NCI-H146 treated with DMSO at 0.1 percent for 48 hours (cell line): Measurements from ENCODE around the gene LRRTM4.
A peak's percentile ranks its signal among the peaks of the same experiment; 100 is the strongest.

Experiments
- DNase-seq: peaks from one replicate; lab custom pipeline; 2025; ENCODE audit not compliant: unreplicated experiment; lab: John Stamatoyannopoulos, UW

Gene LRRTM4

DNA sequence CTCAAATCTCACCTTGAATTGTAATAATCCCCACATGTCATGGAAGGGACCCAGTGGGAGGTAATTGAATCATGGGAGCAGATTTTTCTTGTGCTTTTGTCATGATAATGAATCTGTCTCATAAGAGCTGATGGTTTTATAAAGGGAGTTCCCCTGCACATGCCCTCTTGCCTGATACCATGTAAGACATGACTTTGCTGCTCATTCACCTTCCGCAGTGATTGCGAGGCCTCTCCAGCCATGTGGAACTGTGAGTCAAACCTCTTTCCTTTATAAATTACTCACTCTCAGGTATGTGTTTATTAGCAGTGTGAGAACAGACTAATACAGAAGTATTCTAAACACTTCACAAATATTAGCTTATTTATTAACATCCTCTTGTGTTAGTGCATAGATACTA lies 516.7 kb downstream of the LRRTM4 start:
- DNase-seq: no peak

DNA sequence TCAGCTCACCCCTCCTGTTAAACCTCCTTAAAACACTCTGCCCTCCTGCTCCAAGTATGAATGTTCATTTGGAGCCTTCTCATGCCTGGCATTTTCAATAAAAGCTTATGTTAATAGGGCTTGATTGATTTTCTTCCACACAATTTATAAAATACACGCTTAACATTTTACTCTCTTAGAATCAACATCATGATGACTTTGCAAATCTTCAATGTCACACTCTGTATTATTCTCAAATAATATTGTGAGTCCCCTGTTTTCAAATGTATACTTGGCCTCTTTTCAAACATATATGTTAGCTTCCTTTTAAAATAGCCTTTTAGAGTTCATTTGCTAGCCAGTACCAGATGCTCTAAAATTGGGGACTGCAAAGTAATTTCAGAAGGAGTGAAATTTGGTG lies 520.3 kb downstream of the LRRTM4 start:
- no peak for DNase-seq

DNA sequence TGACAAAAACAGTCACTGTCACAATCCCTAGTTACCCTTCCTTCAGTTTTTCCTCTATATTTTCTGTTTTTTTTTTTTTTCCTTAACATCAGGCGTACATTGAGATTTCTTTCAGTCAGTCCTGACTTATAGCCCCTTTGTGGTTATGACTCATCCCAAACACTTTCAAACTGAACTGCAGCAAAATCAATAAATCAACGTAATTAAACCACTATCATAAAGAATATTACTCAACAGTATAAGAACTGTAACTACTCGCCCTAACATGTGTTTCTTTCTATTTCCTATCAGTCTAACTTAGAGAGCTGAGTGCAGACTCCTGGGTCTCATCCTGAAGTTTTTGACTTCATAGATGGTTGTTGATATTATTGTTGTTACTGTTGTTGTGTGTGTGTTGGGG lies 523.5 kb downstream of the LRRTM4 start:
- peak; percentile 18 for DNase-seq

DNA sequence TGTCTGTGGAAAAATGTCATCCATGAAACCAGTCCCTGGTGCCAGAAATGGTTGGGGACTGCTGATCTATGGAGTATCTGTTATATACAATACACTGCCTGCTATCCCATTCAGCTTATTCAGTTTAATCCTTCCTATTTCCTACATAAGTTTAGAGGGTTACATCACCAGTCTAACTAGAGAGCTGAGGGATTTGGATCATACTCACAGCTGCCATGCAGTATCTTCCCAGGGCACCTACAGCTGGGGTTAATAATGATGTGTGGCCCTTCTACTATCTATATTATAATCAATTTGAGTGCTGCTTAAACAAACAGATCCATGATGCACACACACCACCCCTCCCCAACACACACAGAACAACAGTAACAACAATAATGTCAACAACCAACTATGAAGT lies 524.0 kb downstream of the LRRTM4 start:
- DNase-seq: no peak

DNA sequence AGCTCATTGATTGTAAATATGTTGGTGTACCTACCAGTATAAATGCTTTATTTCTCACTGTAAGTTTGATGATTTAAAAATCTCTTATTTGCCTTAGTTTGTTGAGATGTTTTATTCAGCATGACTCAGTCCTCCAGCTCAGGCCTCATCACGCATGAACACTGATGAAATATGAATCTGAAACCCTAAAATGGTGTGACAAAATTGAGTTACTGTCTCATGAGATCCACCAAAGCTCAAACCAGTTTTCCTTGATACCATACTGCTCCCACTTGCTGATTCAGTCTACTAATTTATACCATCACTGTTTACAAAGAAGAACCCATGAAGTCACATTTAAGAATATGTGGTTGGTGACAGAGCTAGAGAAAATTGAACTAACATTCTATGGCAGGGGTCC lies 524.9 kb downstream of the LRRTM4 start:
- DNase-seq: no peak

DNA sequence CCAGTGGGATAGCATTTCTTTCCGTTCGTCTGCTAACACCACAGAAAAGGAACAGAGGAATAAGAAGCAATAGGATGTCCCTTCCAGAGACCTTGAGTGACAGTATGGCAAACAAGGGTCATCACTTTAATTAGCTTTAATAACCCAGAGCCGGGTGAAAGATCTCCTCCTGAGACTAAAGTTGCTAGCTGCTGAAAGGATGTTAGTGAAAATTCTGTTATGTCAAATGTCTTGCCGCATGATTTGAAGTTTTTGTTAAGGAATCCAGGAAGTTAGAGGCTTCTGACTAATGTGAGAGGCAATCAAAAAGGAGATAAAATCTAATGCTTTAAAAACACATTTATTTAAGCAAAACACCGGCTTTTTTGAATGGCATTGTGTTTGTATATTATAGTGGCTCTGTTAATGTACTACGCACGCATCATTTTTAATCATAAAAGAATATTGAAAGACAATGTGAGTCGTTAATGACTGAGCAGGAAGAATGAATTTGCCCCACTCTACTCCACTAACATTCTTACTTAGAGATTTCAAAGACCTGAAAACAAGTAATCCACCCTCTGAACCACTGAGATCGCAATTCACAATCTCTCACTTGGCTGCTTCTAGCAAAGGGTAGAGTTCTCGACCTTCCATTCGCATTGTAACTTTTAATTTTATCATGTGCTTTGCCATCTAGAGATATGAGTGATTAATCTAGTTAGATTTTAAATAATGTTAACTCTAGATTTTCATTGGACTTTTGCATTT lies 536.6 kb downstream of the LRRTM4 start:
- DNase-seq: no peak

DNA sequence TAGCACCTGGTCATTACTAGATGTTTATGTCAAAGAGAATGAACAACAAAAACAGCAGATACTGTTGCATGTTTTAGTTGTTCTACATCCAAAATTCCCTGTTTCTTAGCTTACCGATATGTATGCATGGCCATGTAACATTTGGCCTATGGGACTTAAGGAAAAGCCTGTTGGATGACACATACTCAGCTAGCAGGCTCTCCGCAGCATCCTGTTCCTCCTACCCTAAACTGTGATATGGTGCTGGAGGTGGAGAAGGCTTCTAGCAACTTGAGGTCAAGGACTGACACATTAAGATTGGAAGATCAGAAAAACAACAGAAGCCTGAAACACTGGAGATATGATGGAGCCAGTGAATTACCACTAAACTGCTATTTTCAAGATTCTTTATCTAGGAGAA lies 537.8 kb downstream of the LRRTM4 start:
- no peak for DNase-seq

DNA sequence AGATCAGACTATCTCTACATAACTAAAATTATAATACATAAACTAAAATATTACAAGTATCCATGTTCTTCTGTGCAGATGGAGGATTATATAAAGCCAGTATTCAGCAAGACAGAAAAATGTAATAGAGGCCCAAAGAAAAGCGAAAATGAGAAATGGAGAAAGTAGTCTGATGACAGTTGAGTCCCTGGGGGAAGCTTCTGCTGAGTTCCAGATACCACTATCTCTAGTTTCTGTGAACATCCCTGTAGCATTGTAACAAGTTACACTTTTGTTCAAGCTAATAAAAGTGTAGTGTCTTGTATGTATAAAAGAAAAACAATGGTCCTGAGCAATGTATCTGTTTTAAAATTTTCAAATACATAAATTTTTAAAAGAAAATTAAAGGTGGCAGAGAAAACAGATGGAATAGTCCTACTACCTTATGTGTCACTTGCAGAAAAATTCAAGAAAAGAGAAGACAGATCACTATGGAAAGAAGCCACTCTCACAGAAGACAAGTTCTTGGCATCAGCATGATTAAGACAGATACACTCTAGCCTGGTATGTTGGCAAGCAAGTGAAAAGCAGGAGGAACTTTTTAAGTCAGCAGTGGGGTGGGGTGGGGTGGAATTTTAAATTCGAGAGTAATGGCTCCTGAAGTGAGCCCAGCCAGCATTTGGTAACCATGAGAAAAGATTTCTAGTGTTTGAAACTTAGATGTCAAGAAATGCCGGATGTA lies 541.9 kb downstream of the LRRTM4 start:
- no peak for DNase-seq

DNA sequence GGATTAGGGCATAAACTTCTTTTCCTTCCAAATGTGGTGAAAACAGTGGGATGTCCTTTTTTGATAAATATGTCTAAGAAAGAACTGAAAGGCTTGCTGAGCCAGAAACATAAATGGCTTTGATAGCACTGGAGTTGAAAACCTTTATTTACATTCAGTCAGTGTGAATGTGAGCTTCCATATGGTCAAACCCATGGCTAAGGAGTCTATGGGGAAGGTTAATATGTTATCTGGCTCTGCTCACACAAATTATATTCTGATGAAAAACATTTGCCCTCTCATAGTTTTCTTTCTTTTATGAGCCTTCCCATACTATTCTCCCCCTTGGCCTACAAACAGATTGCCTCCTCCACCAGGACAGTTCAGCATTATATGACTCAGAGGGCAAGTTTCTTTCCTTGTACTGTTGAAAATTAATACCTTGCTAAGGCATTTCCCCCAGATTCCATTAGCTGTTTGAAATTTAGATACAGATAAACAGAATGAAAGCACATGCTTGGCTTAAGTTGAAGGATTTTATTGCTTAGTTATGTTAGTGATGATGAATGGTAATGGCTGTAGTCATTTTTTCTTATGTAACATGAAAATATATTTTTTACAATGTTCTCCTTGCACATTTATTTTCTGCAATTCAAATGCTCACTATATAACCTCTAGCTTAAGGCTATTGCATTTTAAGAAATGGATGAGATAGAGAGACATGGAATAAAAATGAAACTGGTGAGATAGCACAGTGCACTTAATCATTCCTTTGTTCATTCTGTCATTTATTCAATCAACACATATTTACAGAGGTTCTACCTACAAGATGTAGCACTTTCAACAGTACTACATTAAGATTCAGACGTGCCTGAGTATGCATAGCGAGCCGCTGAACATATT lies 544.1 kb downstream of the LRRTM4 start:
- no peak for DNase-seq

DNA sequence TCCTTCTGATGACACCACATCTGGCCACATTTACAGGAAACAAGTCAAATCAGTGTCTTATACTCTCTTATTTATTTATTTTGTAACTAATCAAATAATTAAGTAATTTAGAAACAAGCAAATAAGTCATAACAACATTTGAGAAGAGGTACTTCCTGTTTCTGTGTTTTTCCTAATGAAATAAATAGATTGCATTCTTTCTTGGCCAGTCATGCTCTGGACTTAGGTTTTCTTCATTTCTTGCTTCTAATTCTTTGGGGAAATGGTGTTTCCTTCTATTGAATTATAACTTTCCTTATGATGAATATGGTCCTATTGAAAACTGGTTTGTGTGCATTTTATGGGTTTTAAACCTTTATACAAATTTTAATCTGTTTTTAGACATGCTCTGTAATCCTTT lies 546.4 kb downstream of the LRRTM4 start:
- no peak for DNase-seq

DNA sequence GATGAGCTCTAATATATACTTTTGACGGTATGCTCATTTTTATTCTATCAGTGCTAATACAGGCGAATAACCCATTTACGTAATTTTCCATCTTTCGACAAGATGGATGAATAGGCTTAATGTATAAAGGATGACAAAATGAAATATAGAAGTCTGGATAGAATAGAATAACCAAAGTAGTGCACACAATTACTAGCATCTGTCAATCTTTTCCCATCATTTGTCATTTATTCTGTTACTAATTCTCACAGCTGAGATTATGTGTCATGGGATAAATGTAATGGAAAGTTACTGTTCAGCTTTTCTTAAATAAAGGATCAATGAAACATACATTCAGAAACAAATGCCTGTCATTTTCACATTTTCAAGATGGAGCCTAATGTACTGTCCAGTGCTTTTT lies 548.6 kb downstream of the LRRTM4 start:
- no peak for DNase-seq

DNA sequence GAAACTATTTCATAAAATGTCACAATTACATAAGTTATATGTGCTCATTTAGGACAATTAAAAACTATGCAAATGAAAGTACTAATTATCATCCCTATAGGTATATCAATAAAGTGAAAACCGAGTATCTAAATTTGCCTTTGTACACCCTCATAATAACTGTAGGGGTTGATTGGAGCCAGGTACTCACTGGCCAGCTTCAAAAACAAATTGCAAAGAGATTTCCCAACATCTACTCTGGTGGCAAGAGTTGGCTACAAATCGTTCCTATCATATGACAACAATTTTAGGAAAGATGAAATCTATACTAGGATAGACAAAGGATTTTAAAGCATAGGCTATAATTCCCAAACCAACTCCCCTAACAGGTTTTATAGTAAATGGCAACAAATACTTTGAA lies 556.4 kb downstream of the LRRTM4 start:
- no peak for DNase-seq

DNA sequence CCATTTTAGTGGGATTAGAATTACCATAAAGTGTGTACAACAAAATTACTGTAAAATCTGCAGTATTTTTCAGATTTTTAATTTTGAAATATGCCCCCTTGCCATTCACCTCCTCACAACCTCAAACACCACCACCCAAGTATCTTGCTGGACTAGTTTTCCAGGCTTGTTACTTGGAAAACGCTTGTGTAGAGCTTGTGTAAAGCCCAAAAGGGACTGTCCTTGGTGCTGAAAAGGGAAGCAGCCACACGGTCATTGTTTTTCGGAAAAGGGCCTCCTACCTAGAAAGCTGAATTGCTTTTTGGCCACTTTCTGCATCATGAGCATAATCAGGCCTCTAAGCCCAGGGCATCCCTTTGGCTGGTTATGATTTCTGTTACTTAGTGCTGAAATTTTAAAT lies 563.4 kb downstream of the LRRTM4 start:
- DNase-seq: no peak

DNA sequence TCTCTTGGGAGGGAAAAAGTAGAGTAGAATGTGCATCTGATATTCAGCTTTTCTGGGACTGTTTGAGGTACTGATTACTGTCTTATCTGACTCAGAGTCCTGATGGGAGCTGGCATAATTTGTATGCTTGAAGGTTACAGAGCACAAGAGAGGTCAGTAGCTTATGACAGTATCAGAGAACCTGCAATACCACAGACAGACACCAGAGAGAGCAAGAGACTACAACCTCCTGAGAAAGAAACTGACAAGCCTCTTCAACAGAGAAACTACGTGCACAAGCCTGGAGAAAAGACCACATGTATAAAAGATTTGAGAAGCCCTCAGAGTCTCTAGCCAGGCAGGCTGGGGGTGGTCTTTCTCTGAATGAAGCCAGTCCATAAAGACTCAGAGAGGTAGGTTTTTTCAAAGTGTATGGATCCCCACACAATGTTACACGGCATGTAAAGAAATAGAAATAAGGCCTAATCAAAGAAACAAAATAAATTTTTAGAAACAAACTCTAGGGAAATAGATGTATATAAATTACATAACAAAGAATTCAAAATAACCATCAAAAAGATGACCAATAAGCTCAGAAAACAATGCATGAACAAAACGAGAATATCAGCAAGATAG lies 568.3 kb downstream of the LRRTM4 start:
- DNase-seq: peak; percentile 33

DNA sequence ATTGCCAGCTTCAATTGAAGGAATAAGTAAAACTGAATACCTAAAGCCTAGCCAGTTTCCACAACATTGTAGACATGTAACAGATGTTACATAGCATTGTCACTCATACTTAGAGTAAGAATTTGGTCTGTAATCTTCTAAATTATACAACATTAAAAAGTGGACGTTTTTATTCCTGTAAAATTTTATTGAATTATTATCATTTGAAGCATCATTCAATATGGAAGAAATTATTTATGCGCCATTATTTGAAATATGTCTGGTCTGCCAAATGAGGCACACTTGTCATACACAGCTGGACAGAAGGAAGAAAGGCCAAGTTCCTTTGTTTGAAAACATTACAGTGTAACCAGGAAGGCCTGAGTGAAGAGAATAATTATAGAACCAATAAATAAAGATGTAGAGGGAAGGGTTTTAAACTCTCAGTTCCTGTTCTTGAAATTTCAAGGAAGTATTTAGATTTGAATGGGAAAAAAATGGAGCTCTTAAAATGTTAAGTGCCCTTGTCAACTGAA lies 575.5 kb downstream of the LRRTM4 start:
- no peak for DNase-seq

DNA sequence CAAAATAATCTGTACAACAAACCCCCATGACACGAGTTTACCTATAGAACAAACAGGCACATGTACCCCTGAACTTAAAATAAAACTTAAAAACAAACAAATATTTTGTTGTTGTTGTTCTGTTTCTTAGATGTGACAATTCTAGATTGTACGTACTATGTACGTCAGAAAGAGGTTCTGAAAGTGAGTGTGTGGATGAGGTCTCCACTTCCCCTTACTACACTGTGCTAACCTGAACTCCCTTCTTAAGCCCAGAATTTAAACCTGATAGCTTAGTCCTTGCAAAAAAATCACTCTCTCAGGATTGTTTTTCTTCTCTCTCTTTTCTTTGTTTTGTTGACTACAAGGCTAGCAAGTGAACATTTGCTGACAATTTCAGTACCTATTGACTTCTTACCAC lies 581.6 kb downstream of the LRRTM4 start:
- no peak for DNase-seq

DNA sequence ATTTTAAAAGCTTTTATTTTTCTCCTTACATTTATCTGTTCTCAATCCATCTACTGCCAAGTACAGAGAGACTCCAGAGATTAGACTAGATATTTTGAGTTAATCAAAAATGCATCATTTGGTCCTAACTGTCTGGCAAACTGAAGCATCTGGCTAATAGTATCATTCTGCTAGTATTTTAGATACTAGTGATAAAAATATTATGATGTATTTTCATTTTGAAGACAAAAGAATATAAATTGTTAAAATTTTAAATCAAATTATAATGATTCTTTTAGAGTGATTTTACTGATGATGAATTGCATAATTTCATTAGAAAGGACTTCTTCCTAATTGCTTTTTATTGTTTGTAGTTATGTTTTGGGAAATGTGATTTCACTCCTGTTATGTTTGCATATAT lies 584.0 kb downstream of the LRRTM4 start:
- DNase-seq: no peak

DNA sequence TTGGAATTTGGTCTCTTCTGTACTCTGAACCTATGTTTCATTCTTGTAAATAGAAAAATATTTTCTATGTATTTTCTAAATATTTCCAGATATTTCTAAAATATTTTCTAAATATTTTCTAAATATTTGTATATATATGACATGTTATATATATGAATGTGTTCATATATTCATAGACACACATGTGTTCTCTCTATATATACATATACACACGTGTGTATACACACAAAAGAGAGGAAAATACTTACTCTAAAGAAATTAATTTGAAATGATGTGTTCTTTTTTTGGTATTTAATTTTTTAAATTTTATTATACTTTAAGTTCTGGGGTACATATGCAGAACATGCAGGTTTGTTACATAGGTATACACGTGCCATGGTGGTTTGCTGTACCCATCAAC lies 589.6 kb downstream of the LRRTM4 start:
- no peak for DNase-seq

DNA sequence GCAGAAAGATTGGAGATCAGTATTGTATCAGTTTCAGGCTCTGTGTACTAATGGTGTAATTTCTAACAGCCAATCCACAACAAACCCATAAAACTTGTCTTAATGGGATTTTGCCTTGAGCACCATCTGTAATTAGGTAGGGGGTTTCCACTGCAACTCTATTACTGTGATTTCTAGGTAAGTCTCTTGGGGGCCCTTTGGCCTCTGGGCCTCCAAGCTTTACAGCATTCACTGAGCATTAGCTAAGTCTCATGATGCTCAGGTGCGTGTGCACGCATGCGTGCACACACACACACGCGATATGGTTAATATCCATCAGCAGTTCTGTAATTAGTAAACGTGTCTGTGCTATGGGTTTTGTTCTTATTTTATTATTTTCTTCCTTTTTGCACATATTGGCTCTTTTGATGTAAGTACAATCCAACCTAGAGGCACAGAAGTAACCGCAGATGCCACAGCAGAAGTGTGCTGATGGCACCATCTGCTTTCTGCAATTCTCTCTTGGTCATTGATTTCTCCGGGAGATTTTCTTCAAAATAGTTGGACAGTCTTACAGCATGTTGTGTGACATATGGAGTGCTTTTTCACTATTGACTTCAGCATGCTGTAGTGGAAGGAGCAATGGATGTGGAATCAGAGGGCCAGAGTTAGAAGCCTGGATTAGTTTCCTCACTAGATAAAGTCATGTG lies 592.0 kb downstream of the LRRTM4 start:
- DNase-seq: no peak

DNA sequence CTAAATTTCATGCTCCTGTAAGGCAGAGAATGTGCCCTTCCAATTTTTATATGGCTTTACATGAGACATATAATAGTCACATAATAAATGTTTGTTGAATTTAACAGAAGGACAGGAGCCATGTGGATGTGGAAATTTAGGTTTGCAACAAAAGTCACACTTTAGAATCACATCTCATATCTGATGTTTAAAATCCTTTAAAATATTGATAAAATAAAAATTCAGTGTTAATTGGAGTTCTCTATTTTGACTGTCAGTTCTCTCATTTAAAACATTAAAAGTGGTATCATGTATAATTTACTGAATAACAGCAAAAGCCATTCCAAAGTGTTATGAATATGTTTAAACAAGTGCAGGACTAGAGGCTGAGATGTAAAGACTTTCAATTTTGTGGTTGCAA lies 594.1 kb downstream of the LRRTM4 start:
- DNase-seq: no peak

DNA sequence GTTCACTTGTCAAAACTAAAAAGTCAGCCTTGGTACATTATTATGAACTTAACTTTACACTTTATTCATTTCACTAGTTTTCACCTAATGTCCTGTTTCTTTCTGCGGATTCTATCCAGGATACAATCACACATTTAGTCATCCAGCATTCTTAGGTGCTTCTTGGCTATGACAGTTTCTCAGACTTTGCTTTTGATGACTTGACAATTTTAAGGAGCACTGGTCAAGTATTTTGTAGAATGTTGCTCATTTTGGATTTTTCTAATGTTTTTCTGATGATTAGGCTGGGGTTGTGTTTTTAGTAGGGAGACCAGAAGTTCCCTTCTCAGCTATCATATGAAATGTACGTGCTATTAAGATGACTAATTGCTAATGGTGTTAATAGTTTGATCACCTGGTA lies 601.2 kb downstream of the LRRTM4 start:
- no peak for DNase-seq
